Heart left ventricle (tissue), 16 donors: ENCODE measurements around the gene ERGIC1. TPM values are rescaled to one million over a fixed set of nuclear protein-coding genes. Genes with fewer than 3 reads are reported as not detected.

Source experiments
- ATAC-seq, 4 donors: fragments of 200-7000 bp; cut with Tn5 transposase; one replicate each; pipeline ENCODE4 v1.9.1; 2020 to 2022; ENCODE audit warnings: moderate library complexity in 4 of 4, mild to moderate bottlenecking in 3 of 4, moderate number of reproducible peaks in 1 of 4
- DNase-seq, 5 donors: peaks; one replicate each; pipeline ENCODE4 v3.0.0-alpha.2; 2020
- H3K27ac ChIP-seq, 12 donors: fragments of 200-600 bp; sonication (generic) in 4 of 12; one replicate each; pipeline versions ENCODE4 v1.5.0 to v1.8.0; 2016 to 2022; ENCODE audit warnings: mild to moderate bottlenecking in 2 of 12
- H3K27me3 ChIP-seq, 9 donors: fragments of 200-600 bp; sonication (generic) in 2 of 9; one replicate each; pipeline versions ENCODE4 v1.5.1 to v1.8.0; 2016 to 2022; ENCODE audit warnings: mild to moderate bottlenecking in 3 of 9
- H3K36me3 ChIP-seq, 9 donors: fragments of 200-600 bp; sonication (generic) in 2 of 9; one replicate each; pipeline versions ENCODE4 v1.5.0 to v1.8.0; 2018 to 2022; ENCODE audit warnings: mild to moderate bottlenecking in 2 of 9
- H3K4me1 ChIP-seq, 12 donors: fragments of 200-600 bp; sonication (generic) in 4 of 12; one replicate each; pipeline versions ENCODE4 v1.5.0 to v1.8.0; 2016 to 2022; ENCODE audit warnings: mild to moderate bottlenecking in 3 of 12
- H3K4me3 ChIP-seq, 12 donors: fragments of 200-600 bp; sonication (generic) in 4 of 12; one replicate each; pipeline versions ENCODE4 v1.5.0 to v1.8.0; 2017 to 2022; ENCODE audit warnings: mild to moderate bottlenecking in 9 of 12, moderate library complexity in 4 of 12
- H3K9me3 ChIP-seq, 12 donors: fragments of 200-600 bp; sonication (generic) in 4 of 12; one replicate each; pipeline versions ENCODE4 v1.5.0 to v1.8.0; 2016 to 2022; ENCODE audit warnings: mild to moderate bottlenecking in 1 of 12
- CTCF ChIP-seq, 12 donors: fragments of 200-600 bp; sonication (generic) in 4 of 12; IDR thresholded peaks; one replicate each; pipeline versions ENCODE4 v1.5.0 to v1.8.0; 2018 to 2022; ENCODE audit warnings: antibody characterized with exemption in 12 of 12, mild to moderate bottlenecking in 5 of 12
- POLR2A ChIP-seq, 2 donors: fragments of 450-650 bp; IDR thresholded peaks; one replicate each; pipeline ENCODE4 v1.6.1; 2017; ENCODE audit warnings: antibody characterized with exemption in 2 of 2, mild to moderate bottlenecking in 2 of 2, moderate library complexity in 2 of 2
- WGBS, 4 donors: extraction: QIAGEN DNeasy Blood & Tissue Kit in 2 of 4; methylation state at CpG; one replicate each; pipeline versions ENCODE4 v1.1.5 to v1.1.7; 2013 to 2018; 5-methylcytosine and 5-hydroxymethylcytosine counted together
- intact Hi-C, 10 donors: fragments of 100-400 bp; cut with DNase I; formaldehyde crosslinking; loops; one replicate each; pipeline versions ENCODE4 v1.11.1 to v1.14.2; 2022
- polyA plus RNA-seq, 2 donors: library from polyadenylated mRNA; stranded (reverse); fragments of 200-250 nt; gene quantifications; one replicate each; pipeline ENCODE4 v1.2.3, GENCODE V29; 2013
- total RNA-seq, 9 donors: library from RNA; depleted of rRNA in 2 of 9; stranded (reverse); fragments of >200 nt in 2 of 9; fragmentation: NEBNext Ultra II Directional in 3 of 9; extraction: Animal tissue kit (Norgen Biotek cat#: 25700) in 3 of 9; gene quantifications; one replicate each; pipeline versions ENCODE4 v1.1.0 to v1.2.4, GENCODE V29; 2016 to 2023
- donor health status: ischemic (EF 13 %, LVEDD 7.1; RV severe dilation, severe dysfunction).
- donor health status: healthy with polysubstance abuse.
- donor health status: DM: no; HTN: yes; CAD: no.
- donor health status: DM: no; HTN: no; CAD: no.
- donor health status: ischemic (EF 25% LVEDD 6.9; RV normal size, moderate dysfunction).
- donor health status: ischemic (EF 25% LVEDD 5.7; RV mildly dilated, moderate dysfunction).
- donor health status: healthy.
- donor health status: DM: yes; HTN: yes; CAD: no.
- donor health status: ischemic (EF 35%, LVEDD 5.7; RV mildly dilated, moderate dysfunction).
- donor health status: nonischemic (EF 11% LVEDD 7.7; RV severe dilation, severe dysfunction).
- donor health status: DM: yes; HTN: yes; CAD: no.
- donor health status: PGD.
- donor health status: ischemic (EF 29% LVEDD 5.4; RV normal size, mild dysfunction).
- donor health status: nonischemic (EF 23%, LVEDD 6.1; RV moderate dilation, normal function).

Gene ERGIC1
- total and polyA plus RNA-seq, 11 donors, result 66.6 to 115 (median 84.9) TPM

- Histone ChIP-seq H3K4me3 (no peak overlapping the region), H3K9me3 (no peaks in the 10 kb centered on the region), H3K4me1 (peaks cover 39 to 90% (median 75%) of the 10 kb centered on the region in 12 donors), H3K27ac (peak overlapping the region; percentile 83 to 99 (median 94)), H3K36me3 (no peaks in the 10 kb centered on the region), H3K27me3 (no peaks in the 10 kb centered on the region)
- DNase-seq, result peak in 1 of 5 donors; percentile 21
- no peak for ATAC-seq
- TF ChIP-seq CTCF (IDR thresholded peaks at IDR 0.05) (no peak), POLR2A (IDR thresholded peaks at IDR 0.05) (no peak)
- WGBS, 4 donors, result 65 to 70% (median 66%) methylated on average over 9 of the region's 9 CpGs
- intact Hi-C loops, result loop anchor here in 7 of 10 donors (2.0 to 10.0 kb wide), 5 partner anchors 34 to 96 kb away; partner anchors contain the start of genes DUSP1 (in 4 of the 7) and ERGIC1 (in 1 of the 7)
Observed at GRCh38 chr5:172868436-172868923, 34.4 kb downstream of the ERGIC1 start.

GRCh38 chr5:172868924-172869591, 35.0 kb downstream of the ERGIC1 start:
- Histone ChIP-seq H3K4me3 (no peak overlapping the region), H3K36me3 (no peaks in the 10 kb centered on the region), H3K27ac (peak overlapping the region; percentile 83 to 99 (median 94)), H3K4me1 (peaks cover 39 to 95% (median 80%) of the 10 kb centered on the region in 12 donors), H3K9me3 (no peaks in the 10 kb centered on the region), H3K27me3 (no peaks in the 10 kb centered on the region)
- intact Hi-C loops, result loop anchor here in 7 of 10 donors (2.0 to 10.0 kb wide), 5 partner anchors 33 to 97 kb away; partner anchors contain the start of genes DUSP1 (in 4 of the 7) and ERGIC1 (in 1 of the 7)
- DNase-seq (peak; percentile 79 to 91 (median 85)), ATAC-seq (peak; percentile 61 to 79 (median 70))
- TF ChIP-seq POLR2A (IDR thresholded peaks at IDR 0.05) (peak in 1 of 2 donors; percentile 45), CTCF (IDR thresholded peaks at IDR 0.05) (peak in 7 of 12 donors; percentile 19 to 42 (median 26))
- WGBS, 4 donors, result 38 to 52% (median 41%) methylated on average over 10 of the region's 10 CpGs

- ATAC-seq (no peak), DNase-seq (no peak)
- 74 to 94% (median 82%) methylated on average over 1 of the region's 1 CpG for WGBS, 4 donors
- Histone ChIP-seq H3K4me1 (peaks cover 39 to 95% (median 80%) of the 10 kb centered on the region in 12 donors), H3K27me3 (no peaks in the 10 kb centered on the region), H3K9me3 (no peaks in the 10 kb centered on the region), H3K4me3 (no peak overlapping the region), H3K36me3 (no peaks in the 10 kb centered on the region), H3K27ac (peak overlapping the region; percentile 83 to 99 (median 94))
- TF ChIP-seq CTCF (IDR thresholded peaks at IDR 0.05) (no peak), POLR2A (IDR thresholded peaks at IDR 0.05) (no peak)
- intact Hi-C loops, result loop anchor here in 7 of 10 donors (2.0 to 10.0 kb wide), 6 partner anchors 33 to 99 kb away; partner anchors contain the start of genes DUSP1 (in 6 of the 7) and ERGIC1 (in 2 of the 7)
Observed at GRCh38 chr5:172869691-172870090, 35.6 kb downstream of the ERGIC1 start.

GRCh38 chr5:172870291-172870714, 36.3 kb downstream of the ERGIC1 start:
- Histone ChIP-seq H3K9me3 (no peaks in the 10 kb centered on the region), H3K27ac (peak overlapping the region; percentile 83 to 99 (median 94)), H3K27me3 (no peaks in the 10 kb centered on the region), H3K36me3 (no peaks in the 10 kb centered on the region), H3K4me1 (peaks cover 39 to 97% (median 81%) of the 10 kb centered on the region in 12 donors), H3K4me3 (no peak overlapping the region)
- peak; percentile 63 to 76 (median 67) for DNase-seq
- TF ChIP-seq CTCF (IDR thresholded peaks at IDR 0.05) (no peak), POLR2A (IDR thresholded peaks at IDR 0.05) (no peak)
- intact Hi-C loops, result loop anchor here in 3 of 10 donors (2.0 to 5.0 kb wide), 3 partner anchors 36 to 100 kb away; partner anchors contain the start of genes DUSP1 (in 2 of the 3) and ERGIC1 (in 1 of the 3)
- ATAC-seq, result peak in 3 of 4 donors; percentile 6 to 52 (median 40)
- WGBS, 4 donors, result 24 to 31% (median 27%) methylated on average over 4 of the region's 4 CpGs
